HCT116 (cell line): ENCODE measurements around the gene CDH4. TPM values are rescaled to one million over a fixed set of nuclear protein-coding genes. Genes with fewer than 3 reads are reported as not detected.

ENCODE experiments used
- ATAC-seq: fragments of 200-7000 bp; cut with Tn5 transposase; 2 replicates; pipeline ENCODE4 v1.9.1; 2020; ENCODE audit warnings: mild to moderate bottlenecking, moderate library complexity
- BruUV-seq: library from RNA; stranded (reverse); fragments of 400-500 nt; replicated peaks from 2 replicates; lab custom pipeline; 2021; lab: Mats Ljungman, UMichigan
- CTCF ChIA-PET: fragments of 300-600 bp; sonication (Branson Sonifier 250); formaldehyde crosslinking; loops from one replicate; lab custom pipeline; 2021; ENCODE audit warnings: antibody characterized with exemption; lab: Charles Lee
- POLR2A ChIA-PET: fragments of 300-600, 350-600 bp; sonication (Branson Sonifier 250); formaldehyde crosslinking; loops from one replicate; lab custom pipeline; 2021; ENCODE audit warnings: antibody characterized with exemption; lab: Charles Lee
- RAD21 ChIA-PET, 2 experiments: fragments of 300-600 bp; sonication (Branson Sonifier 250); formaldehyde crosslinking; loops; one replicate each; lab custom pipeline; 2023; ENCODE audit warnings: low total read pairs in 2 of 2; ENCODE audit not compliant: uncharacterized antibody in 2 of 2, unreplicated experiment in 2 of 2, low non-redundant PET in 1 of 2; lab: Charles Lee
- DNase-seq: peaks from one replicate; pipeline ENCODE4 v3.0.0-alpha.2; 2010; ENCODE audit warnings: low read depth, low spot score
- H2AFZ ChIP-seq: fragments of 200-600 bp; shearing (Covaris generic), sonication (generic); 2 replicates; pipeline ENCODE4 v1.6.1; 2017; ENCODE audit warnings: low read depth, mixed run types, mixed read lengths, antibody characterized with exemption, low read length; ENCODE audit not compliant: poor library complexity, severe bottlenecking
- H3K27ac ChIP-seq: 2 replicates; pipeline ENCODE4 v1.5.1; 2012; ENCODE audit warnings: low read depth, low read length
- H3K27me3 ChIP-seq: fragments of 200-600 bp; sonication (generic); 2 replicates; pipeline ENCODE4 v1.6.1; 2016; ENCODE audit warnings: mixed run types, low read length, mixed read lengths; ENCODE audit not compliant: insufficient read depth
- H3K36me3 ChIP-seq, 2 experiments: fragments of 200-500 bp in 1 of 2; fragments of 200-600 bp in 1 of 2; sonication (Bioruptor generic) in 1 of 2; sonication (generic) in 1 of 2; 2 replicates each; pipeline versions ENCODE4 v1.5.1 to v1.6.1; 2014 to 2016; ENCODE audit warnings: low read length in 2 of 2, inconsistent platforms in 1 of 2, mixed read lengths in 1 of 2, mixed run types in 1 of 2; ENCODE audit not compliant: insufficient read depth in 2 of 2, control insufficient read depth in 1 of 2
- H3K4me1 ChIP-seq, 2 experiments: fragments of 200-600 bp in 1 of 2; sonication (generic) in 1 of 2; 2 replicates each; pipeline versions ENCODE4 v1.5.1 to v1.6.1; 2012 to 2017; ENCODE audit warnings: low read length in 2 of 2, inconsistent platforms in 1 of 2, mild to moderate bottlenecking in 1 of 2, mixed read lengths in 1 of 2, mixed run types in 1 of 2, moderate library complexity in 1 of 2; ENCODE audit not compliant: insufficient read depth in 2 of 2, control insufficient read depth in 1 of 2
- H3K4me2 ChIP-seq: fragments of 200-600 bp; sonication (generic); 2 replicates; pipeline ENCODE4 v1.6.1; 2017; ENCODE audit warnings: mixed run types, low read length, mixed read lengths
- H3K4me3 ChIP-seq, 2 experiments: fragments of 200-600 bp in 1 of 2; sonication (generic) in 1 of 2; replicated peaks in 1 of 2; 2 replicates each; pipeline ENCODE4 v1.5.1; 2011 to 2016; ENCODE audit warnings: low read length in 2 of 2, control low read depth in 1 of 2, low read depth in 1 of 2, mild to moderate bottlenecking in 1 of 2, mixed read lengths in 1 of 2, mixed run types in 1 of 2
- H3K79me2 ChIP-seq: fragments of 200-600 bp; sonication (generic); 2 replicates; pipeline ENCODE4 v1.6.1; 2017; ENCODE audit warnings: mild to moderate bottlenecking, mixed run types, low read length, moderate library complexity, mixed read lengths; ENCODE audit not compliant: insufficient read depth
- H3K9ac ChIP-seq: fragments of 200-600 bp; sonication (generic); 2 replicates; pipeline ENCODE4 v1.6.1; 2016; ENCODE audit warnings: low read length, mixed read lengths
- H3K9me2 ChIP-seq: fragments of 200-600 bp; sonication (generic), shearing (Covaris generic); 2 replicates; pipeline ENCODE4 v1.6.1; 2017; ENCODE audit warnings: mixed run types, mild to moderate bottlenecking, moderate library complexity; ENCODE audit not compliant: insufficient read depth
- H3K9me3 ChIP-seq, 2 experiments: fragments of 200-500 bp in 1 of 2; fragments of 200-600 bp in 1 of 2; sonication (Bioruptor generic) in 1 of 2; sonication (generic) in 1 of 2; 2 replicates each; pipeline ENCODE4 v1.6.1; 2014 to 2017; ENCODE audit warnings: low read length in 2 of 2, mixed read lengths in 2 of 2, inconsistent platforms in 1 of 2, low read depth in 1 of 2, mild to moderate bottlenecking in 1 of 2, mixed run types in 1 of 2, moderate library complexity in 1 of 2; ENCODE audit not compliant: control insufficient read depth in 1 of 2, insufficient read depth in 1 of 2
- H4K20me1 ChIP-seq: fragments of 200-600 bp; sonication (generic), shearing (Covaris generic); 2 replicates; pipeline ENCODE4 v1.6.1; 2017; ENCODE audit warnings: mixed run types, mild to moderate bottlenecking, moderate library complexity; ENCODE audit not compliant: insufficient read depth
- CEBPB ChIP-seq: IDR thresholded peaks from 2 replicates; pipeline ENCODE4 v1.6.1; 2012; ENCODE audit warnings: low read depth
- EGR1 ChIP-seq: IDR thresholded peaks from 2 replicates; pipeline ENCODE4 v1.6.1; 2012; ENCODE audit warnings: low read depth
- EZH2phosphoT487 ChIP-seq: fragments of 200-600 bp; IDR thresholded peaks from 2 replicates; pipeline ENCODE4 v1.6.1; 2018; ENCODE audit warnings: antibody characterized with exemption, borderline replicate concordance
- JUND ChIP-seq: IDR thresholded peaks from 2 replicates; pipeline ENCODE4 v1.6.1; 2012
- POLR2A ChIP-seq: IDR thresholded peaks from 2 replicates; pipeline ENCODE4 v1.7.0; 2011; ENCODE audit warnings: borderline replicate concordance; ENCODE audit not compliant: insufficient read depth, insufficient read length; ENCODE audit errors: extremely low read depth
- SRF ChIP-seq: IDR thresholded peaks from 2 replicates; pipeline ENCODE4 v1.6.1; 2012; ENCODE audit warnings: low read depth
- YY1 ChIP-seq: IDR thresholded peaks from 2 replicates; pipeline ENCODE4 v1.6.1; 2011; ENCODE audit warnings: low read length, low read depth, moderate library complexity, mild to moderate bottlenecking; ENCODE audit not compliant: insufficient replicate concordance; ENCODE audit errors: extremely low read depth
- ZFX ChIP-seq: fragments of 450-650 bp; IDR thresholded peaks from 2 replicates; pipeline ENCODE4 v1.6.1; 2017
- ZNF274 ChIP-seq: fragments of 200-500 bp; sonication (Bioruptor generic); IDR thresholded peaks from 2 replicates; pipeline ENCODE4 v1.6.1; 2014; ENCODE audit warnings: mild to moderate bottlenecking, low read depth, low read length, inconsistent platforms
- intact Hi-C: fragments of 100-400 bp; cut with micrococcal nuclease; formaldehyde crosslinking; loops from 2 replicates; pipeline ENCODE4 v1.10.0; 2022
- total RNA-seq: library from RNA; stranded (reverse); gene quantifications from one replicate; pipeline ENCODE4 v1.2.1, GENCODE V29; 2021; ENCODE audit not compliant: unreplicated experiment
- TF ChIP-seq, protein P1 (sequence below): IDR thresholded peaks from 2 replicates; pipeline ENCODE4 v1.6.1; 2012
- TF ChIP-seq, protein P2 (sequence below): IDR thresholded peaks from 2 replicates; pipeline ENCODE4 v1.6.1; 2012
- TF ChIP-seq, protein P3 (sequence below), 3 experiments: fragments of 200-600 bp in 1 of 3; sonication (generic) in 1 of 3; IDR thresholded peaks in 2 of 3; conservative IDR thresholded peaks in 1 of 3; 2 replicates each; pipeline ENCODE4 v1.5.1; 2012 to 2017; ENCODE audit warnings: low read depth in 2 of 3, low read length in 2 of 3, antibody characterized with exemption in 1 of 3, borderline replicate concordance in 1 of 3, control low read depth in 1 of 3, mild to moderate bottlenecking in 1 of 3, mixed read lengths in 1 of 3, mixed run types in 1 of 3, moderate library complexity in 1 of 3; ENCODE audit not compliant: insufficient read depth in 1 of 3

Gene CDH4
- total RNA-seq, 1 experiment from 2014 or later, result not detected

DNA sequence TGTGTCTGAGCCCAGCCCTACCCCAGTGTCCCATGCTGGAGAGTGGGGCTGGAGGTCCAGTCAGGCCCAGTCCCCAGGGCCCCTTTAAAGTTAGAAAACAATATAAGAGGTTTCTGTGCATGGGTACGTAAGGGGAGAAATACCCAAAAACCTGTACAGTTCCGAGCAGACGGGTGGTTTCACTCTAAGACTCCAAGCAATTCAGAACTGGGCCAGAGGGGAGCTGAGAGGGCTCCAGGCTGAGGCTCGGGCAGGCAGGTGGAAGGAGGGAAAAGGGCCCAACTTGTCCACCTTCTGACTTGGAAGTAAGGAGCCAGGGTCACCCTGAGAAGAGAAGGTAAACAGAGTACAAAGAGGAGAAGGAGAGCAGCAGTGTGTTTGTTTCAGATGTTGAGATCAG is 296.0 kb downstream of the CDH4 start:
- peaks cover 3% of the 10 kb centered on the region; the same call in 1 of the 2 replicates for H3K27me3 ChIP-seq
- CTCF ChIA-PET, result no interaction called here

More for the DNA sequence above, 296.0 kb downstream of the CDH4 start:
- POLR2A ChIA-PET, result no interaction called here
- Histone ChIP-seq H3K36me3 (no peaks in the 10 kb centered on the region), H3K9me3 (no peaks in the 10 kb centered on the region), H3K4me1 (no peaks in the 10 kb centered on the region), H3K9ac (no peak overlapping the region), H3K9me2 (no peaks in the 10 kb centered on the region), H3K4me2 (no peak overlapping the region), H3K27ac (no peak overlapping the region), H3K79me2 (no peaks in the 10 kb centered on the region), H4K20me1 (no peaks in the 10 kb centered on the region), H2AFZ (no peak overlapping the region), H3K4me3 (no peak overlapping the region)
- DNase-seq, result no peak
- intact Hi-C loops, result no loop called here
- TF ChIP-seq EGR1 (no peak), JUND (no peak), EZH2phosphoT487 (no peak), SRF (no peak), ZNF274 (no peak), POLR2A (no peak), YY1 (no peak), CEBPB (no peak), ZFX (no peak)
- TF ChIP-seq, protein P1, sequence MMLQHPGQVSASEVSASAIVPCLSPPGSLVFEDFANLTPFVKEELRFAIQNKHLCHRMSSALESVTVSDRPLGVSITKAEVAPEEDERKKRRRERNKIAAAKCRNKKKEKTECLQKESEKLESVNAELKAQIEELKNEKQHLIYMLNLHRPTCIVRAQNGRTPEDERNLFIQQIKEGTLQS, result no peak
- TF ChIP-seq, protein P2, sequence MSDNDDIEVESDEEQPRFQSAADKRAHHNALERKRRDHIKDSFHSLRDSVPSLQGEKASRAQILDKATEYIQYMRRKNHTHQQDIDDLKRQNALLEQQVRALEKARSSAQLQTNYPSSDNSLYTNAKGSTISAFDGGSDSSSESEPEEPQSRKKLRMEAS, result no peak
- TF ChIP-seq, protein P3, sequence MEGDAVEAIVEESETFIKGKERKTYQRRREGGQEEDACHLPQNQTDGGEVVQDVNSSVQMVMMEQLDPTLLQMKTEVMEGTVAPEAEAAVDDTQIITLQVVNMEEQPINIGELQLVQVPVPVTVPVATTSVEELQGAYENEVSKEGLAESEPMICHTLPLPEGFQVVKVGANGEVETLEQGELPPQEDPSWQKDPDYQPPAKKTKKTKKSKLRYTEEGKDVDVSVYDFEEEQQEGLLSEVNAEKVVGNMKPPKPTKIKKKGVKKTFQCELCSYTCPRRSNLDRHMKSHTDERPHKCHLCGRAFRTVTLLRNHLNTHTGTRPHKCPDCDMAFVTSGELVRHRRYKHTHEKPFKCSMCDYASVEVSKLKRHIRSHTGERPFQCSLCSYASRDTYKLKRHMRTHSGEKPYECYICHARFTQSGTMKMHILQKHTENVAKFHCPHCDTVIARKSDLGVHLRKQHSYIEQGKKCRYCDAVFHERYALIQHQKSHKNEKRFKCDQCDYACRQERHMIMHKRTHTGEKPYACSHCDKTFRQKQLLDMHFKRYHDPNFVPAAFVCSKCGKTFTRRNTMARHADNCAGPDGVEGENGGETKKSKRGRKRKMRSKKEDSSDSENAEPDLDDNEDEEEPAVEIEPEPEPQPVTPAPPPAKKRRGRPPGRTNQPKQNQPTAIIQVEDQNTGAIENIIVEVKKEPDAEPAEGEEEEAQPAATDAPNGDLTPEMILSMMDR (IDR thresholded peaks at IDR 0.05 in 2 of 3, conservative IDR thresholded peaks at IDR 0.05 in 1 of 3; ENCODE audit: borderline replicate concordance in 1 of 3, insufficient read depth in 1 of 3, low read depth in 2 of 3, low read length in 2 of 3), result no peak
- BruUV-seq, result no TSS peak
- ATAC-seq, result no peak
- RAD21 ChIA-PET, result no interaction called here
